ENCODE measurements around the gene PPAT.

DNA sequence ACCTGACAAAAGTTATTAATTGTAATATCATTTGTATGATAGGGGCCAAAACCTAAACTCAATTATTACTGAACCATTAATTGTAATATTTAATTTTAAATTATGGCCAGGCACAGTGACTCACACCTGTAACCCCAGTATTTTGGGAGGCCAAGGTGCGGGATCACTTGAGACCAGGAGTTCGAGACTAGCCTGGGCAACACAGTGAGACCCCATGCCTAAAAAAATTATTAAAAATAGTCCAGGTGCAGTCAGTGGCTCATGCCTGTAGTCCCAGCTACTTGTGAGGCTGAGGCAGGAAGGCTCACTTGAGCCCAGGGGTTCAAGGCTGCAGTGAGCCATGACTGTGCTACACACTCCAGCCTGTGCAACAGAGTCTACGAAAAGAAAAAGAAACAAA lies 18.0 kb downstream of the PPAT start:
- TF ChIP-seq CTCF (IDR thresholded peaks at IDR 0.05) (no peak), POLR2A (IDR thresholded peaks at IDR 0.05) (no peak), POLR2AphosphoS5 (IDR thresholded peaks at IDR 0.05) (no peak)

Data from prostate gland (tissue), 2 donors.